ENCODE measurements around the gene SLC6A13.

SLC6A13 gene

GRCh38 chr12:210277-211141, 52.1 kb downstream of the SLC6A13 start:
- TF ChIP-seq POLR2A (IDR thresholded peaks at IDR 0.05; ENCODE audit: low read depth, low read length) (no peak), POLR2AphosphoS5 (IDR thresholded peaks at IDR 0.05; ENCODE audit: low read depth, low read length) (no peak)
- FAIRE-seq (no peak), DNase-seq (ENCODE audit: insufficient read length) (no peak)

- TF ChIP-seq TAF1 (IDR thresholded peaks at IDR 0.05; ENCODE audit: borderline replicate concordance, low read depth, low read length) (no peak), POLR2A (IDR thresholded peaks at IDR 0.05; ENCODE audit: low read depth, low read length) (no peak), POLR2AphosphoS5 (IDR thresholded peaks at IDR 0.05; ENCODE audit: low read depth, low read length) (no peak)
- no peak for DNase-seq (ENCODE audit: insufficient read length)
- no peak for FAIRE-seq
Measured at GRCh38 chr12:209851-210250, 52.8 kb downstream of the SLC6A13 start.

- DNase-seq (ENCODE audit: insufficient read length) (no peak), FAIRE-seq (no peak)
Measured at GRCh38 chr12:209246-209645, 53.4 kb downstream of the SLC6A13 start.

GRCh38 chr12:208813-209212, 53.8 kb downstream of the SLC6A13 start:
- FAIRE-seq: no peak
- TF ChIP-seq POLR2A (IDR thresholded peaks at IDR 0.05; ENCODE audit: low read depth, low read length) (no peak), POLR2AphosphoS5 (IDR thresholded peaks at IDR 0.05; ENCODE audit: low read depth, low read length) (no peak), TAF1 (IDR thresholded peaks at IDR 0.05; ENCODE audit: borderline replicate concordance, low read depth, low read length) (no peak)
- DNase-seq (ENCODE audit: insufficient read length): no peak

More at GRCh38 chr12:209246-209645, 53.4 kb downstream of the SLC6A13 start:
- TF ChIP-seq TAF1 (IDR thresholded peaks at IDR 0.05; ENCODE audit: borderline replicate concordance, low read depth, low read length) (no peak), POLR2A (IDR thresholded peaks at IDR 0.05; ENCODE audit: low read depth, low read length) (no peak), POLR2AphosphoS5 (IDR thresholded peaks at IDR 0.05; ENCODE audit: low read depth, low read length) (no peak)

- TF ChIP-seq TAF1 (IDR thresholded peaks at IDR 0.05; ENCODE audit: borderline replicate concordance, low read depth, low read length): no peak
- DNase-seq (ENCODE audit: insufficient read length) (no peak), FAIRE-seq (no peak)
Measured at GRCh38 chr12:207804-208203, 54.8 kb downstream of the SLC6A13 start.

- no peak for TF ChIP-seq TAF1 (IDR thresholded peaks at IDR 0.05; ENCODE audit: borderline replicate concordance, low read depth, low read length)
- no peak for TF ChIP-seq POLR2A (IDR thresholded peaks at IDR 0.05; ENCODE audit: low read depth, low read length)
- no peak for TF ChIP-seq POLR2AphosphoS5 (IDR thresholded peaks at IDR 0.05; ENCODE audit: low read depth, low read length)
- FAIRE-seq (no peak), DNase-seq (ENCODE audit: insufficient read length) (no peak)
Measured at GRCh38 chr12:206746-207440, 55.7 kb downstream of the SLC6A13 start.

GRCh38 chr12:205026-205425, 57.6 kb downstream of the SLC6A13 start:
- DNase-seq (ENCODE audit: insufficient read length) (no peak), FAIRE-seq (no peak)
- no peak for TF ChIP-seq POLR2AphosphoS5 (IDR thresholded peaks at IDR 0.05; ENCODE audit: low read depth, low read length)
- no peak for TF ChIP-seq POLR2A (IDR thresholded peaks at IDR 0.05; ENCODE audit: low read depth, low read length)
- no peak for TF ChIP-seq TAF1 (IDR thresholded peaks at IDR 0.05; ENCODE audit: borderline replicate concordance, low read depth, low read length)

GRCh38 chr12:204261-204678, 58.4 kb downstream of the SLC6A13 start:
- FAIRE-seq (no peak), DNase-seq (ENCODE audit: insufficient read length) (no peak)
- no peak for TF ChIP-seq POLR2AphosphoS5 (IDR thresholded peaks at IDR 0.05; ENCODE audit: low read depth, low read length)
- TF ChIP-seq POLR2A (IDR thresholded peaks at IDR 0.05; ENCODE audit: low read depth, low read length): no peak
- TF ChIP-seq TAF1 (IDR thresholded peaks at IDR 0.05; ENCODE audit: borderline replicate concordance, low read depth, low read length): no peak

GRCh38 chr12:203462-204260, 59.0 kb downstream of the SLC6A13 start:
- TF ChIP-seq TAF1 (IDR thresholded peaks at IDR 0.05; ENCODE audit: borderline replicate concordance, low read depth, low read length) (no peak), POLR2AphosphoS5 (IDR thresholded peaks at IDR 0.05; ENCODE audit: low read depth, low read length) (no peak), POLR2A (IDR thresholded peaks at IDR 0.05; ENCODE audit: low read depth, low read length) (no peak)
- FAIRE-seq (no peak), DNase-seq (ENCODE audit: insufficient read length) (no peak)

GRCh38 chr12:203074-203461, 59.6 kb downstream of the SLC6A13 start:
- no peak for DNase-seq (ENCODE audit: insufficient read length)
- TF ChIP-seq POLR2A (IDR thresholded peaks at IDR 0.05; ENCODE audit: low read depth, low read length): no peak
- no peak for TF ChIP-seq TAF1 (IDR thresholded peaks at IDR 0.05; ENCODE audit: borderline replicate concordance, low read depth, low read length)
- no peak for TF ChIP-seq POLR2AphosphoS5 (IDR thresholded peaks at IDR 0.05; ENCODE audit: low read depth, low read length)
- no peak for FAIRE-seq

- DNase-seq (ENCODE audit: insufficient read length) (no peak), FAIRE-seq (no peak)
- no peak for TF ChIP-seq POLR2A (IDR thresholded peaks at IDR 0.05; ENCODE audit: low read depth, low read length)
- TF ChIP-seq POLR2AphosphoS5 (IDR thresholded peaks at IDR 0.05; ENCODE audit: low read depth, low read length): no peak
- no peak for TF ChIP-seq TAF1 (IDR thresholded peaks at IDR 0.05; ENCODE audit: borderline replicate concordance, low read depth, low read length)
Measured at GRCh38 chr12:202081-202731, 60.4 kb downstream of the SLC6A13 start.

Data from GM12892 (cell line).